ENCODE measurements around the gene JPH3. TPM values are rescaled to one million over a fixed set of nuclear protein-coding genes. Genes with fewer than 3 reads are reported as not detected.
"Not testable (repeated sequence)": the region's sequence is repeated elsewhere in the genome, so short reads cannot be mapped to it uniquely, and the experiment has no call there.

JPH3 gene
- total and polyA plus RNA-seq, 10 of the 15 experiments (the other 5 are each of a cell fraction or from before 2014, with no cell fraction given), result 0.05 TPM; not detected in 9

DNA sequence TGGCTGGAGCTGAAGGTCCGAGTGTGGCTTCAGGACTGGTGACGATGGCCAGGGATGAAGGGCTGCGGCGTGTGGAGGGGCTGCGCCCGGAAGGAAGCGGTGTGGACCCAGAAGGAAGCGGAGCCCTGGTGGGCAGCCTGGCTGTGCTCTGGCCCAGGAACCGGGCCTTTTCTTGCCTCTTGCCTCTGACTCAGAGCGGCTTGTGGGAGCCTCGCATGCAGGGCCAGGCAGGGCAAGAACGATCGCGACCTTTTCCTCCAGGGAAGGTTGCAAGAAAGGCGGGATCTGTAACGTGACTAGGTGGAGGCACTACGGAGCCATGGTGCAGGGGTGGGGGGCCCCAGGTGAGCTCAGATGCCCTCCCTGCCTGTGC, 78.0 kb downstream of the JPH3 start:
- no peak for DNase-seq (ENCODE audit: low read depth, low spot score)
- Histone ChIP-seq H3K27me3 (replicated peaks in 1 of 2; ENCODE audit: control insufficient read depth in 2 of 2, insufficient read depth in 2 of 2, low read length in 1 of 2) (no peaks in the 10 kb centered on the region), H3K79me2 (ENCODE audit: control insufficient read depth, insufficient read depth, low read length) (no peaks in the 10 kb centered on the region), H3K4me3 (no peak overlapping the region), H3K9me3 (replicated peaks; ENCODE audit: control insufficient read depth, insufficient read depth, low read length) (no peaks in the 10 kb centered on the region), H2AFZ (ENCODE audit: control insufficient read depth, low read depth, low read length) (no peak overlapping the region), H3K27ac (ENCODE audit: control insufficient read depth, insufficient read depth) (no peak overlapping the region), H3K4me1 (ENCODE audit: control insufficient read depth, insufficient read depth, low read length) (peaks cover 5% of the 10 kb centered on the region), H3K9ac (ENCODE audit: control insufficient read depth, insufficient read depth, low read length) (no peak overlapping the region), H4K20me1 (ENCODE audit: control insufficient read depth, insufficient read depth) (no peaks in the 10 kb centered on the region), H3K4me2 (ENCODE audit: control insufficient read depth, insufficient read depth) (no peak overlapping the region), H3K36me3 (ENCODE audit: control insufficient read depth in 2 of 2, insufficient read depth in 2 of 2, low read length in 1 of 2) (no peaks in the 10 kb centered on the region)
- 76% methylated on average over 17 of the region's 17 CpGs for WGBS (ENCODE audit: insufficient coverage, insufficient replicate concordance, low lambda C conversion rate, missing lambda C conversion rate)
- SMC1A ChIA-PET (ENCODE audit: uncharacterized antibody, unreplicated experiment), result no interaction called here
- no TSS peak for BruUV-seq (replicated peaks)
- intact Hi-C loops (cut with micrococcal nuclease; ENCODE audit: unreplicated experiment), result no loop called here
- RAD21 ChIA-PET (ENCODE audit: unreplicated experiment), result no interaction called here
- CTCF ChIA-PET, result no interaction called here
- POLR2A ChIA-PET, result no interaction called here
- no peak for FAIRE-seq
- ATAC-seq, result no peak
- in situ Hi-C loops (cut with MboI), result no loop called here
- no peak for TF ChIP-seq MYB (IDR thresholded peaks at IDR 0.05; ENCODE audit: borderline replicate concordance, low read depth, low read length)
- no peak for TF ChIP-seq ZSCAN29 (IDR thresholded peaks at IDR 0.05)

DNA sequence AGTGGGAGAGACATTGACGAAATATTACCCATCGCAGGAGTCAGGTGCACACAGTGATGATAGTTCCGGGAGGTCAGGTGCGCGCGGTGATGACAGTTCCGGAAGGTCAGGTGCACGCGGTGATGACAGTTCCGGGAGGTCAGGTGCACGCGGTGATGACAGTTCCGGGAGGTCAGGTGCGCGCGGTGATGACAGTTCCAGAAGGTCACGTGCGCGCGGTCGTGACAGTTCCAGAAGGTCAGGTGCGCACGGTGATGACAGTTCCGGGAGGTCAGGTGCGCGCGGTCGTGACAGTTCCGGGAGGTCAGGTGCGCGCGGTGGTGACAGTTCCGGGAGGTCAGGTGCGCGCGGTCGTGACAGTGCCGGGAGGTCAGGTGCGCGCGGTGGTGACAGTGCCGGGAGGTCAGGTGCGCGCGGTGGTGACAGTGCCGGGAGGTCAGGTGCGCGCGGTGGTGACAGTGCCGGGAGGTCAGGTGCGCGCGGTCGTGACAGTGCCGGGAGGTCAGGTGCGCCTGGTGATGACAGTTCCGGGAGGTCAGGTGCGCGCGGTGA, 78.8 kb downstream of the JPH3 start:
- POLR2A ChIA-PET; FAIRE-seq; H3K4me1 ChIP-seq (ENCODE audit: control insufficient read depth, insufficient read depth, low read length); H3K4me2 ChIP-seq (ENCODE audit: control insufficient read depth, insufficient read depth); H3K27me3 ChIP-seq (replicated peaks in 1 of 2; ENCODE audit: control insufficient read depth in 2 of 2, insufficient read depth in 2 of 2, low read length in 1 of 2); H3K4me3 ChIP-seq; H3K27ac ChIP-seq (ENCODE audit: control insufficient read depth, insufficient read depth); intact Hi-C loops (cut with micrococcal nuclease; ENCODE audit: unreplicated experiment); H3K79me2 ChIP-seq (ENCODE audit: control insufficient read depth, insufficient read depth, low read length); ATAC-seq; in situ Hi-C loops (cut with MboI); H3K9me3 ChIP-seq (replicated peaks; ENCODE audit: control insufficient read depth, insufficient read depth, low read length); SMC1A ChIA-PET (ENCODE audit: uncharacterized antibody, unreplicated experiment); BruUV-seq (replicated peaks); H2AFZ ChIP-seq (ENCODE audit: control insufficient read depth, low read depth, low read length); CTCF ChIA-PET; H4K20me1 ChIP-seq (ENCODE audit: control insufficient read depth, insufficient read depth); RAD21 ChIA-PET (ENCODE audit: unreplicated experiment); DNase-seq (ENCODE audit: low read depth, low spot score); H3K9ac ChIP-seq (ENCODE audit: control insufficient read depth, insufficient read depth, low read length); H3K36me3 ChIP-seq (ENCODE audit: control insufficient read depth in 2 of 2, insufficient read depth in 2 of 2, low read length in 1 of 2): not testable (repeated sequence)
- 94% methylated on average over 50 of the region's 60 CpGs for WGBS (ENCODE audit: insufficient coverage, insufficient replicate concordance, low lambda C conversion rate, missing lambda C conversion rate)

Measured in GM12878 (cell line).